Ascending aorta (tissue), 2 donors: ENCODE results near the gene PIGL. TPM values are rescaled to one million over a fixed set of nuclear protein-coding genes. Genes with fewer than 3 reads are reported as not detected.

Source experiments
- DNase-seq, 2 donors: peaks; one replicate each; pipeline ENCODE4 v3.0.0-alpha.2; 2019; ENCODE audit warnings: low spot score in 2 of 2
- H3K27ac ChIP-seq, 2 donors: fragments of 200-600 bp; sonication (generic); one replicate each; pipeline ENCODE4 v1.5.1; 2016 to 2017; ENCODE audit warnings: mild to moderate bottlenecking in 1 of 2
- H3K27me3 ChIP-seq: fragments of 200-600 bp; sonication (generic); one replicate; pipeline ENCODE4 v1.5.1; 2017
- H3K36me3 ChIP-seq, 2 donors: fragments of 200-600 bp; sonication (generic); one replicate each; pipeline ENCODE4 v1.5.1; 2016
- H3K4me1 ChIP-seq, 2 donors: fragments of 200-600 bp; sonication (generic); one replicate each; pipeline ENCODE4 v1.5.1; 2016 to 2017; ENCODE audit warnings: mild to moderate bottlenecking in 1 of 2
- H3K4me3 ChIP-seq, 2 donors: fragments of 200-600 bp; sonication (generic); one replicate each; pipeline ENCODE4 v1.5.1; 2016 to 2017; ENCODE audit warnings: mild to moderate bottlenecking in 1 of 2
- H3K9me3 ChIP-seq, 2 donors: fragments of 200-600 bp; sonication (generic); one replicate each; pipeline ENCODE4 v1.5.1; 2016
- intact Hi-C: fragments of 100-400 bp; cut with DNase I; formaldehyde crosslinking; loops from one replicate; pipeline ENCODE4 v1.15.1; 2023
- total RNA-seq: library from RNA; depleted of rRNA; stranded (reverse); fragments of >200 nt; gene quantifications from one replicate; pipeline ENCODE4 v1.1.0, GENCODE V29; 2016
- TF ChIP-seq, protein P1 (sequence below), 3 experiments: fragments of 200-600 bp in 2 of 3; fragments of 450-650 bp in 1 of 3; sonication (generic) in 2 of 3; IDR thresholded peaks; one replicate each; pipeline ENCODE4 v1.5.1; 2016 to 2019; ENCODE audit warnings: antibody characterized with exemption in 3 of 3, mild to moderate bottlenecking in 1 of 3, moderate library complexity in 1 of 3

PIGL gene
- total RNA-seq, 1 donor from 2014 or later: 6.2 TPM

GRCh38 chr17:16241906-16242399 is 24.9 kb downstream of the PIGL start:
- no peak for DNase-seq
- Histone ChIP-seq H3K4me3 (no peak overlapping the region), H3K27ac (no peak overlapping the region), H3K4me1 (no peaks in the 10 kb centered on the region), H3K9me3 (no peaks in the 10 kb centered on the region), H3K27me3 (no peaks in the 10 kb centered on the region), H3K36me3 (no peaks in the 10 kb centered on the region)
- TF ChIP-seq, protein P1, sequence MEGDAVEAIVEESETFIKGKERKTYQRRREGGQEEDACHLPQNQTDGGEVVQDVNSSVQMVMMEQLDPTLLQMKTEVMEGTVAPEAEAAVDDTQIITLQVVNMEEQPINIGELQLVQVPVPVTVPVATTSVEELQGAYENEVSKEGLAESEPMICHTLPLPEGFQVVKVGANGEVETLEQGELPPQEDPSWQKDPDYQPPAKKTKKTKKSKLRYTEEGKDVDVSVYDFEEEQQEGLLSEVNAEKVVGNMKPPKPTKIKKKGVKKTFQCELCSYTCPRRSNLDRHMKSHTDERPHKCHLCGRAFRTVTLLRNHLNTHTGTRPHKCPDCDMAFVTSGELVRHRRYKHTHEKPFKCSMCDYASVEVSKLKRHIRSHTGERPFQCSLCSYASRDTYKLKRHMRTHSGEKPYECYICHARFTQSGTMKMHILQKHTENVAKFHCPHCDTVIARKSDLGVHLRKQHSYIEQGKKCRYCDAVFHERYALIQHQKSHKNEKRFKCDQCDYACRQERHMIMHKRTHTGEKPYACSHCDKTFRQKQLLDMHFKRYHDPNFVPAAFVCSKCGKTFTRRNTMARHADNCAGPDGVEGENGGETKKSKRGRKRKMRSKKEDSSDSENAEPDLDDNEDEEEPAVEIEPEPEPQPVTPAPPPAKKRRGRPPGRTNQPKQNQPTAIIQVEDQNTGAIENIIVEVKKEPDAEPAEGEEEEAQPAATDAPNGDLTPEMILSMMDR (IDR thresholded peaks at IDR 0.05): no peak
- intact Hi-C loops: no loop called here

DNA sequence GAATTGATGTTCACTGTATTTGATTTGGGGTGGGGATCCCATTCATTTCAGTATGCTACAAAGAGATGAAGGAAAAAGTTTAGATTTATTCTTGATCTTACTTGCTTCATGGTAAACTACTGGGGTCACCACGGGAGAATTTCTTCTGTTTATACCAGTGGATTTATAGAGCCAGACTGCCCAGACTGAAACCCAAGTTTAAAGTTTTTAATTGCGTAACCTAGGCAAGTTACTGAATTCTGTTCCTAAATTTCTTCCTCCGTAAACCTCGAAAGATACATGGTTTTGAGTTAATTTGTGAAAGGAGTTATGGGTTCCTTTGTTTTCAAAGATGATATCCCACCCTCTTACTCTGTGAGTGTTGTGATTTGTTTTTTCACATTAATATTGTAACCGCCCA is 26.4 kb downstream of the PIGL start:
- intact Hi-C loops: no loop called here
- Histone ChIP-seq H3K27ac (no peak overlapping the region), H3K4me1 (no peaks in the 10 kb centered on the region), H3K36me3 (no peaks in the 10 kb centered on the region), H3K9me3 (no peaks in the 10 kb centered on the region), H3K4me3 (no peak overlapping the region), H3K27me3 (no peaks in the 10 kb centered on the region)
- DNase-seq: no peak
- TF ChIP-seq, protein P1 (IDR thresholded peaks at IDR 0.05): no peak

GRCh38 chr17:16243801-16244567 is 27.0 kb downstream of the PIGL start:
- Histone ChIP-seq H3K4me1 (no peaks in the 10 kb centered on the region), H3K4me3 (no peak overlapping the region), H3K36me3 (no peaks in the 10 kb centered on the region), H3K9me3 (no peaks in the 10 kb centered on the region), H3K27ac (no peak overlapping the region), H3K27me3 (no peaks in the 10 kb centered on the region)
- no peak for DNase-seq
- intact Hi-C loops: no loop called here
- TF ChIP-seq, protein P1 (IDR thresholded peaks at IDR 0.05): no peak

GRCh38 chr17:16247586-16247984 is 30.6 kb downstream of the PIGL start:
- Histone ChIP-seq H3K4me3 (no peak overlapping the region), H3K36me3 (no peaks in the 10 kb centered on the region), H3K27me3 (no peaks in the 10 kb centered on the region), H3K9me3 (no peaks in the 10 kb centered on the region), H3K4me1 (no peaks in the 10 kb centered on the region), H3K27ac (no peak overlapping the region)
- intact Hi-C loops: no loop called here
- no peak for DNase-seq
- TF ChIP-seq, protein P1 (IDR thresholded peaks at IDR 0.05): no peak

GRCh38 chr17:16250635-16251034 is 33.6 kb downstream of the PIGL start:
- Histone ChIP-seq H3K4me3 (no peak overlapping the region), H3K27ac (no peak overlapping the region), H3K27me3 (no peaks in the 10 kb centered on the region), H3K36me3 (no peaks in the 10 kb centered on the region), H3K9me3 (no peaks in the 10 kb centered on the region), H3K4me1 (peaks cover 0 to 3% of the 10 kb centered on the region in 2 donors)
- DNase-seq: no peak
- intact Hi-C loops: no loop called here
- TF ChIP-seq, protein P1 (IDR thresholded peaks at IDR 0.05): no peak
